Measurements from ENCODE around the gene BUD31. TPM values are rescaled to one million over a fixed set of nuclear protein-coding genes. Genes with fewer than 3 reads are reported as not detected.

Gene BUD31
- total and polyA plus RNA-seq, 10 of the 15 experiments (the other 5 are each of a cell fraction or from before 2014, with no cell fraction given): 74.2 to 317 (median 130) TPM

DNA sequence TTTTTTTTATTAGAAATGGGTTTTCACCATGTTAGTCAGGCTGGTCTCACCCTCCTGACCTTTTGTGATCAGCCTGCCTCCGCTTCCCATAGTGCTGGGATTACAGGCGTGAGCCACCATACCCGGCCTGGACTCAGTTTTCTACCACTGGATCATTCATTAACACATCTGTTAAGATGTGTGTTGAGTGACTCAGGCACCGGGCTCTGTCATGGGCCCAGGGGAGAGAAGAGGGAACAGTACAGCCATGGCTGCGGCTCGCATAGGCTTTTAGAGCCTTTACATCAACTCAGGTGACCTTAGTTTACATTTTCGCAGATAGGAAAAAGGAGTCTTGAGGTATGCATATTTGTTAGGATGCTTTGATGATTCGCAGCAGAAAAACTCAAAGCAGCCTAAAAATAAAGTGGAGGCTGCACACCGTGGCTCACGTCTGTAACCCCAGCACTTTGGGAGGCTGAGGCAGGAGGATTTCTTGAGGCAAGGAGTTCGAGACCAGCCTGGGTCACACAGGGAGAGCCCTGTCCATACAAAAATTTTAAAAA is 37.3 kb upstream of the BUD31 start:
- H3K4me1 ChIP-seq (ENCODE audit: control insufficient read depth, insufficient read depth, low read length): peaks cover 6% of the 10 kb centered on the region; the same call in 1 of the 2 replicates
- H2AFZ ChIP-seq (ENCODE audit: control insufficient read depth, low read depth, low read length): no peak overlapping the region
- no peak for TF ChIP-seq ZZZ3 (IDR thresholded peaks at IDR 0.05; ENCODE audit: control insufficient read depth, insufficient read length, low read depth)
- no peak for TF ChIP-seq SIX5 (IDR thresholded peaks at IDR 0.05; ENCODE audit: low read depth, low read length, severe bottlenecking)
- TF ChIP-seq BCL11A (IDR thresholded peaks at IDR 0.05; ENCODE audit: low read depth, low read length): no peak
- TF ChIP-seq ZNF622 (IDR thresholded peaks at IDR 0.05): no peak
- TF ChIP-seq, protein P1, sequence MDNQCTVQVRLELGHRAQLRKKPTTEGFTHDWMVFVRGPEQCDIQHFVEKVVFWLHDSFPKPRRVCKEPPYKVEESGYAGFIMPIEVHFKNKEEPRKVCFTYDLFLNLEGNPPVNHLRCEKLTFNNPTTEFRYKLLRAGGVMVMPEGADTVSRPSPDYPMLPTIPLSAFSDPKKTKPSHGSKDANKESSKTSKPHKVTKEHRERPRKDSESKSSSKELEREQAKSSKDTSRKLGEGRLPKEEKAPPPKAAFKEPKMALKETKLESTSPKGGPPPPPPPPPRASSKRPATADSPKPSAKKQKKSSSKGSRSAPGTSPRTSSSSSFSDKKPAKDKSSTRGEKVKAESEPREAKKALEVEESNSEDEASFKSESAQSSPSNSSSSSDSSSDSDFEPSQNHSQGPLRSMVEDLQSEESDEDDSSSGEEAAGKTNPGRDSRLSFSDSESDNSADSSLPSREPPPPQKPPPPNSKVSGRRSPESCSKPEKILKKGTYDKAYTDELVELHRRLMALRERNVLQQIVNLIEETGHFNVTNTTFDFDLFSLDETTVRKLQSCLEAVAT (IDR thresholded peaks at IDR 0.05): no peak
- TF ChIP-seq, protein P2, sequence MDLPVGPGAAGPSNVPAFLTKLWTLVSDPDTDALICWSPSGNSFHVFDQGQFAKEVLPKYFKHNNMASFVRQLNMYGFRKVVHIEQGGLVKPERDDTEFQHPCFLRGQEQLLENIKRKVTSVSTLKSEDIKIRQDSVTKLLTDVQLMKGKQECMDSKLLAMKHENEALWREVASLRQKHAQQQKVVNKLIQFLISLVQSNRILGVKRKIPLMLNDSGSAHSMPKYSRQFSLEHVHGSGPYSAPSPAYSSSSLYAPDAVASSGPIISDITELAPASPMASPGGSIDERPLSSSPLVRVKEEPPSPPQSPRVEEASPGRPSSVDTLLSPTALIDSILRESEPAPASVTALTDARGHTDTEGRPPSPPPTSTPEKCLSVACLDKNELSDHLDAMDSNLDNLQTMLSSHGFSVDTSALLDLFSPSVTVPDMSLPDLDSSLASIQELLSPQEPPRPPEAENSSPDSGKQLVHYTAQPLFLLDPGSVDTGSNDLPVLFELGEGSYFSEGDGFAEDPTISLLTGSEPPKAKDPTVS (IDR thresholded peaks at IDR 0.05; ENCODE audit: low read depth, low read length): no peak
- no peak for TF ChIP-seq FOS (IDR thresholded peaks at IDR 0.05; ENCODE audit: borderline replicate concordance, extremely low read depth, insufficient read length)
- TF ChIP-seq FOXM1 (IDR thresholded peaks at IDR 0.05; ENCODE audit: low read depth, low read length): no peak
- no peak for TF ChIP-seq DPF2 (IDR thresholded peaks at IDR 0.05)
- DNase-seq (ENCODE audit: low read depth, low spot score) (no peak), ATAC-seq (no peak), FAIRE-seq (no peak)
- H3K36me3 ChIP-seq (ENCODE audit: control insufficient read depth in 2 of 2, insufficient read depth in 2 of 2, low read length in 1 of 2): peaks cover 4 to 5% of the 10 kb centered on the region in 2 experiments; a peak in 3 of 4 replicates
- no peak overlapping the region for H3K9ac ChIP-seq (ENCODE audit: control insufficient read depth, insufficient read depth, low read length)
- BruUV-seq (replicated peaks): no TSS peak
- no peaks in the 10 kb centered on the region; the same call in 1 of the 2 replicates for H4K20me1 ChIP-seq (ENCODE audit: control insufficient read depth, insufficient read depth)
- WGBS (ENCODE audit: insufficient coverage, insufficient replicate concordance, low lambda C conversion rate, missing lambda C conversion rate): 73% methylated on average over 11 of the region's 11 CpGs
- H3K4me3 ChIP-seq: no peak overlapping the region
- peaks cover 18% of the 10 kb centered on the region for H3K79me2 ChIP-seq (ENCODE audit: control insufficient read depth, insufficient read depth, low read length)
- POLR2A ChIA-PET: interaction anchor here (0.7 kb wide), 1 partner anchor 58 kb away, joined by 4 read pairs; no protein-coding TSS in a partner anchor
- H3K4me2 ChIP-seq (ENCODE audit: control insufficient read depth, insufficient read depth): no peak overlapping the region
- in situ Hi-C loops (cut with MboI): no loop called here
- SMC1A ChIA-PET (ENCODE audit: uncharacterized antibody, unreplicated experiment): interaction anchor here (1.0 to 1.2 kb wide), 2 partner anchors 36 to 44 kb away, joined by 4 read pairs; no protein-coding TSS in a partner anchor
- H3K9me3 ChIP-seq (replicated peaks; ENCODE audit: control insufficient read depth, insufficient read depth, low read length): no peaks in the 10 kb centered on the region
- no peaks in the 10 kb centered on the region for H3K27me3 ChIP-seq (replicated peaks in 1 of 2; ENCODE audit: control insufficient read depth in 2 of 2, insufficient read depth in 2 of 2, low read length in 1 of 2)
- no peak overlapping the region for H3K27ac ChIP-seq (ENCODE audit: control insufficient read depth, insufficient read depth)
- intact Hi-C loops (cut with micrococcal nuclease; ENCODE audit: unreplicated experiment): loop anchor here (5.0 kb wide), 1 partner anchor 36 kb away; the partner anchor contains the start of genes BUD31 and PDAP1
- RAD21 ChIA-PET (ENCODE audit: unreplicated experiment): interaction anchor here (0.7 kb wide), 1 partner anchor 9 kb away, joined by 3 read pairs; no protein-coding TSS in a partner anchor
- CTCF ChIA-PET: interaction anchor here (1.0 kb wide), 1 partner anchor 15 kb away, joined by 4 read pairs; no protein-coding TSS in a partner anchor
